GM03348 (cell line): ENCODE data around the gene SUSD4.

ENCODE experiments used
- DNase-seq: peaks from one replicate; pipeline ENCODE4 v3.0.0; 2012; ENCODE audit warnings: low spot score

SUSD4 gene

DNA sequence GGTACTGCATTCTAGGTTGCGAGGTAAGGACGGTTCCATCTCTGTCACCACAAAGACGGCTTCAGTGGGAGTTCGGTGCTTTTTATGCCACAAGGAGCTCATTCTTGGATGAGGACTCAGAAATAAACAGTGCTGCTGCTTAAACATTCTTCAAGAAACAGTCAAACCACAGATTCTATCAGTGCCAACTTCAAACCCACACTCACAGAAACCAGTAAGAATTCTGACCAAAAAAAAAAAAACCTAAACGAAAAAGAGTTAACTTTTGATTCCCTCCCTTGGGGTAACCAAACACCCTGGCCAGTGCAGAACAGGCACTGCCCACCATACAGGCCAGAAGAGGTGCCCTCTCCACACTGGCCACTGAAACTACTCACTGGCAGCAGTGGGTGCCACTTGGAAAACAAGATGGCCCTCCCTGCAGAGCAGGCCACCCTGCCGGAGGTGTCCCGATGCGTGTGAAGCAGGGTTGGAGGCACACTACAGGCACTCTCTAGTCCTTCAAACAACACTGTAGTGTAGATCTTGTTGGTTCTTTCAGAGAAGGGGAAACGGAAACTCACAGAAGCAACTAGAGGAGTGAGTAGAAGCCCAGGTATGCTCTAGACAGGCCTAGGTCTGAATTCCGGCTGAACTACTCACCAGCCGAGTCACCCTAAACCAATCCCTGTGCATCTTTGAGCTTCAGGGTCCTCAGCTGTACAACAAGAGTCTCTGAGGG lies 133.7 kb downstream of the SUSD4 start:
- peak; percentile 85 for DNase-seq

DNA sequence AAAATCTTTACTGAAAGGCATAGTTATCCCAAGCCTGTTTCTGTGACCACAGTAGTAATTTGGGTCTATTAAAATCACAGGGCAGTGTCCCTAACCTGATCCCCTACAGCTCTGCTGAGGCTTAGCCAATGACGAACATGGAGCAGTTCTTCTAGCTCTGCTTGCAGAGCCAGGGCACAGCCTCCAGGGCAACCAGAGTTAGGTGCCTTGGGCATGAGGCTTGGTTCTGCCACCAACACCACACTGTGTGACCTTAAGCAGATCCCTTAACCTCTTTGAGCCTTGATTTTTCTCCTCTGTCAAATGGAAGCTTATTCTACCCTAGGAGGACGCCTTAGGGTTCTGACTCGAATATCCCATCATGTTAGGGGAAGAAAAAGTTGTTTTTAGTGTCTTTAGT lies 134.2 kb downstream of the SUSD4 start:
- no peak for DNase-seq

DNA sequence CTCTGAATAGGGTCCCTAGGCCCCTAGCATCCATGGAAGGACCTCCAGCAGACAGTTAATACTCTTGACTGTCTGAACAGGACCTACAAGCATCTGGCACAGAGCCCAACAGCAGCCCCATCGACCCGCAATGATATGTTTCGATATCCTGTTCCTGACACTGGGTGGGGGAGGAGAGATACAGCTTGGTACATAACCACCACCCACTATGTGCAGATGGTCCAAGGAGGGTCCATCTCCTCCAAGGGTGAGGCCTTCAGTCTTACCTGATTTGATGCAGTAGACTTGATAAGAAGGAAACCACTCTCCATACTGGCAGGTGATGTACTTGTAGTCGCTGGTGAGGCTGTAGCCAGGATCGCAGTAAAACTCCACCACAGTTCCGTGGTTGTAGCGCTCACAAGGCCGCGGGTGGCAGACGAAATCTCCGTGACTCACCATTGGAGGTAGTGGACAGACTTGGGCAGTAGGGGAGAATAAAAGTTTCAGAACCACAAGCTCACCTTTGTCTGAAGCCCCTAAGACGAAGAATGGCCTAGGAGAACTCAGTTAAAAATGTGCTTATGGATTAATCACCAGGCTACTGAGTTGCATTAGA lies 134.9 kb downstream of the SUSD4 start:
- DNase-seq = no peak

DNA sequence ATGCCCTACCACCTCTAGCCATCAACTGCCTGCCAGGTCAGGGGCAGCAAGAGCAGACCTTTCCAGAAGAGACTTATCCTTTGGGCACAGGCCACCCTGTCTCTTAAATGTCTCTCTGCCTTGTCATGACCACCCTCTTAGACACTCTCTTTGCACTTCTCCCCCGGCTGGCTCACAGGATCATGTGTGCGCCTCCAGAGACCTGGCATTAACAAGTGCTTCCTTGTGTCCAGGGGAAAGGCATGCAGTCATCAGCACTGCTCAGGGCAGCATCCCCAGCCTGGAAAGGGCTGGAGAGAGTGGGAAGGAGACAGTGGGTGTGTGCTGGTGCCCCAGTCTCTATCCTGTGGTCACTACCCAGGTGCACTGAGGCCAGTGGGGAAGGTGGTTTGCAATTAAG lies 135.8 kb downstream of the SUSD4 start:
- DNase-seq = no peak

DNA sequence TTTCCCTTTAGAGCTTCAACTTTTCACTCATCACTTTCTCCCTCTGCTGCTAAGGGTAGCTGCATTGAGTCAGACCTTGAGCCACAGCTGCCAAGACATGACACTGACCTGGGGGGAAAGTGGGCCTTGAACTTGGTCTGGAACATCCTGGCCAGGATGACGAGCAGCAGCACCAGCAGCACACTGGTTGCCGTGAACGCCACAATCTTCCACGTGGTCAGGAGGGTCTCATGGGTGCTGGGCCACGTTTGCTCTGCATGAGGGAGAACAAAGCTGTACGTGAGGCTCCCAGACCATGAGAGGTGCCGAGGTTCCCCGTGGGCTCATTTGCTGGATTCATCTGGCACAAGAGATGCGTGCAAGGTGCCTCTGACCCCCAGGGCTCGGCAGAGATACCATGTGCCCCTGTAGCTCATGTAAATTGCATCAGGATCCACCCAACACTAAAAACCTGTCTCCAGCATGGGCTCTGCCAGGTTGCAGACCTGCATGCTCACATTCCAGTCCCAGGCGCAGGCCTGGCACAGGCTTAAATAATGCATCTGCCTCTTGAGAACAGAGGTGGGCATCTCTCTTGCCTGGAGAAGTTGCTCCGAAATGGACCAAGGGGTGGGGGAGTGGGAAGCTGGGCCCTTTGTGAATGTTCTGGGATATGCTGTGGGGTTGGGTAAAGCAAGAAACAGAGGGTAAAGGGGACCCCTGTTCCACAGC lies 136.3 kb downstream of the SUSD4 start:
- no peak for DNase-seq

DNA sequence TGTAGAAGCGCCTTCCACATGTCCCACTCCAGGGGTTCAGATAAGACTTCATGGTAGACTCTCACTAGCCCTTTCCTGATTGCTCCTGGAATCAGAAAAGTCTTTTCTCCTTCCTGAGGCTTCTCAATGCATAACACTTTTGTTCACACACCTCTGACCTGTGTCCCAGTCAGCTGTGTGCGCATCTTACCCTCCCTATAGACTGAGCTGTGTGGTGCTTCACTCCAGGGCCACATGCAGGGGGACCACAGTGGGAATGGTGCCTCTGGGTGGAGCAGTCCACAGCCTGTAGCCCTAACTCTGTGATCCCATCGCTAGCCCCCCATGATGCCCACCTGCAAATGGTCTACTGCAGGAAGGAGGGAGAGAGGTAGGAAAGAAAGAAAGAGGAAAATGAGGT lies 136.9 kb downstream of the SUSD4 start:
- DNase-seq = no peak

DNA sequence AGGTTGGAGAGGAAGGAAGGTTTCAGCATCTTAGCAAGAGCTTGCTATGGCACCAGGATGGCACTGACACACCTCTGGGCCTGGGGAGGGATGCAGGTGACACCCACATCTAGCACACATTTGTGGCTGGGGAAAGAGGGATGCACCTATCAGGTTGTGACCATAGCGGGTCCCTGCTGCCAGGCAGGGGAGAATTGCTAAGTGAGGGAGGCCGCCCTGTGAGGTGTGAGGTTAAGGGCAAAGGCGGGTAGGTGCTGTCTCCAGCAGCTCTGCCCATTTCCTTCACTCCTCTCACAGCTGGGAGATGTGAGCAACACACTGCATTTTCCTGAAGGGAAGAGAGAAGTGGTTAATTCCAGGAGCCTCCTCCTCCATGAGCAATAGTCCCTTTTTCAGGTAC lies 137.7 kb downstream of the SUSD4 start:
- DNase-seq = no peak

DNA sequence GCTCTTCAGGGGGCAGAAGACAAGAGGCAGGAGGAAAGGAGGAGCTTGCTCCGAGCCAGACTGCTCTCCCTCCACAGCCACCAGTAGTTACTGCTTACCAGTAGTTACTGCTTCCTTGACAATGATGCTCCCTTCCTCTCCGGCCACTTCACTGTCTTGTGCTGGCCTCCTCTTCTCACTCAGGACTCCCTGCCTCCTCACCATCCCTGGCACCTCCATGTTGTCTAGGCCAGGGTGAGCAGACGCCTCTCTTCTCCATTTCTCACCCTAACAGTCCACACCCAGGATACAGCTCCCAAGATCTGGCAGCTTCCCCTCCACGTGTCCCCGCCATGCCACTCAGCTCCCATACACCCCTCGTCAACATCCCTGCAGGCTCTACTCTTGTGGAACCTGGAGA lies 138.5 kb downstream of the SUSD4 start:
- DNase-seq = no peak

DNA sequence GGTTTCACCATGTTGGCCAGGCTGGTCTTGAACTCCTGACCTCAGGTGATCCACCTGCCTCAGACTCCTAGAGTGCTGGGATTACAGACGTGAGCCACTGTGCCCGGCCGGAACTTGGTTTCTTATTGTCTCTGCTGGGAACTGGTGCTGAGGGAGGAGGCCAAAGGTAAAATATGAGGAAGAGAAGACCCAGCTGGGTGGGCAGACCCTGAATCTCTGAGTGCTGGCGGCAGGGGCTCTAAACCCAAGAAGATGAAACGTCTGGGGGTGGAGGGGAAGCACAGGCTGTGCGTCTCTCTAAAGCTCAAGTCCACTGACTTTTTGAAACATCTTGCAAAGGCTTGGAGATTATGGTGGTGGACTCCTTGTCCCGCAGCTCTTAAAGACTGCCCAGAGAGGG lies 138.9 kb downstream of the SUSD4 start:
- no peak for DNase-seq

DNA sequence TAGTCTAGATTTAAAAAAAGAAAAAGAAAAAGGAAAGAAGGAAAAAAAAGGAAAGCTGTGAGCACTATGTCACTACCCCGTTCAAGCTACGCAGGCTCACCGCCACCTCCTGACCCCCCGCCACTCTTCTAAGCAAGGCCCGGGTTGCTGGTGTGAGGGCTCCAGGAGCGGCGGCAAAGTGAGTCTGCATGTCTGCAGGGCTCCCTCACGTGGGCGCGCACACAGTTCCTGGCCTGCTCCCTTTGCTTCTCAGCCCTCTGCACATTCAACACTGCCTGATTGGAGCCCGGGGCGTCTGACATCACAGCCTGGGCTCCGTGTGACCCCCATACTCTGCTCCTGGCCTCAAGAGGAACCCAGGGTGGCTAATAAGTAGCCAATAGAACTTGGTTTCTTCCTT lies 139.5 kb downstream of the SUSD4 start:
- DNase-seq = no peak

DNA sequence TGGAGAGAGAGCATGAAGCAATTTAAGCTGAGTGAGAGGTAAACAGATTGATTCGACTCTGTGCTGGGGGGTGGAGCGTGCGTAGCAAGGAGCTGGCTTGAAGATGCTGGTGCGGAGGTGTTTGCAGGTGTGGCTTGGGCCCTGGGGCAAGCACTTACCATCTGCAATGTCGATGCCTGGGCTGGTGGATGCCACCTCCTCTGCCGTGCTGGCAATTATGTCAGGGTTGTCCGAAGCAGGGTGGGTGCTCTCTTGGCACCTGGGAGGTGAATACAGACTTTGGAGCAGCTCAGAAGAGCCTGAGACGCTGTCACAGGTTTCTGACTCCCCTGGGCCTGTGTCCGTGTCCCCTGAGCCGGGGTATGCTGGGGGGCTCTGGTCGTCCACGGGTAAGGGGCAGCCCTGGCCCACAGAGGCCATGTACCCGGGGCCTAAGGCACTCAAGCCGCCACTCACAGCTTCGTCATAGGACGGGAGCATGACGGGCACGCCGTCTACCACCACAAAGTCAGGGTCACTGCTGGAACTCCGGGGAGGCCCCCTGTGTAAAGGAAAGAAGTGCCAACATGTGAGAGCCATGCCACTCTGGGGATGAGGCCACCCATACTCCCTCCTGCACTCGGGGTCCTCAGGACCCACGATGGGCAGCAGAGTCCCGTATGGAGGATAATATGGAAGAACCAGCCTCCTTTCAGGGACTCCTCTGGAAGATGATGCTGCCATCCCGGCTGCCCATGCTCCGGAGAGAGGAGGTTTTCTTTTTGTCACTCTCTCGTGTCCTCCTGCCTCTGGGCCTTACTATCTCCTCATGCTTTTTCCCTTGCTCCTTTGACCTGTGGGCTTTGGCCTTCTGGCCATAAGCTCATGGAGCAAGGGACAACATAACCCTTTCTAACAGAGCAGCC lies 140.6 kb downstream of the SUSD4 start:
- no peak for DNase-seq

DNA sequence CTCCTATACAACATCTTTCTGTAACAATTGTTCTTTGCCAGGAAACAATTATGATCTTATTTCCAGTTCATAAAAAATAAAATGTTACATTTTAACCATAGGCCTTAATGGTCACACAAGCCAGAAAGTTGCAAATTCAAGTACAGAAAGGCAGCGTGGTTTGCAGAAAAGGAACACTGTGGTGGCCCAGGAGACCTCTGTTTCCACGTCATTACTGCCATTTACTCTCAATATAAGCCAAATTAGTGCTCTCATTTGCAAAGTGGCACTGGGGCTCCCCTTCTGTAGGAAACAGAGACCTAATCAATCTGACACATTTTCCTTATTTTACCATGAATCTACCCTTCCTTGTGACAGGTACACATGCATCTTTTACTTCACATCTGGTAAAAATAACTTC lies 141.6 kb downstream of the SUSD4 start:
- no peak for DNase-seq

DNA sequence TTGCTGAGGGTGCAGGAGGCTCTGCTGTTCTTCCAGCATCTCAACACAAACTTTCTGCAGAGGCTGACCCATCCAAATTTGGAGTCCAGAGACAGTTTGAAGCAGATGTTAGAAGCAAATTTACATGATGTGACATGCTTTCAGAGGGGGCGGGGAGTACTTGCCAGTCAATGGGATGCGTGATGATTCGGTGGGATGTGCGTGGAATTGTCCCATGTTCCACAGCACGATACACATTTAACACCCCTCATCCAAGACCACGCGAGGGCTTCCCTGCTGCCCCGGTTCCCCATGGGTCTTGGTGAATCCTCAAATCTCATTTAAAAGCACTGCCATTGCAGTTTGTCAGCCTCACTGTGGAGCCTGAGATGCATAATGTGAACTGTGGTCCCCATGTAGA lies 142.3 kb downstream of the SUSD4 start:
- no peak for DNase-seq

DNA sequence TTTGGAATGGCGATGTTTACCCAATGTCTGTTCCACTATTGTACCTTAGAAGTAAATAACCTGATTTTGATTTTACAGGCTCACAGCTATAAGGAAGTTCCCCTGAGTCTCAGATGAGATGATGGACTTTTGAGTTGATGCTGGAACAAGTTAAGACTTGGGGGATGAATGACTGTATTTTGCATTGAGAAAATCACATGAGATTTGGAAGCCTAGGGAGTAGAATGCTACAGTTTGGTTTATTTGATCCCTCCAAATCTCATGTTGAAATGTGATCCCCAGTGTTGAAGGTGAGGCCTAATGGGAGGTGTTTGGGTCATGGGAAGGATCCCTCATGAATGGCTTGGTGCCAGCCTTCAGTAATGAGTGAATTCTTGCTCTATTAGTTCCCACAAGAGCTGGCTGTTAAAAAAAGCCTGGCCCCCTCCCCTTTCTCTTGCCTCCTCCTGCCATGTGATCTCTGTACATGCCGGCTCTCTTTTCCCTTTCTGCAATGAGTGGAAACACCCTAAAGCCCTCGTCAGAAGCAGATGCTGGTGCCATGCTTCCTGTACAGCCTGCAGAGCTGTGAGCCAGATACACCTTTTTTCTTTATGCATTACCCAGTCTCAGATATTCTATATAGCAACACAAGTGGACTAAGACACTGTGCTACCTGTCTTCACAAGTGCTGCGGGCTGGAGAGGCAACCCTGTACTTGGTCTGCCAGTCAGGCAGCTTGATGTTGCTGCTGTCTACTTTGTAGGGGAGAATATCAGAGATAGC lies 143.9 kb downstream of the SUSD4 start:
- DNase-seq = no peak

DNA sequence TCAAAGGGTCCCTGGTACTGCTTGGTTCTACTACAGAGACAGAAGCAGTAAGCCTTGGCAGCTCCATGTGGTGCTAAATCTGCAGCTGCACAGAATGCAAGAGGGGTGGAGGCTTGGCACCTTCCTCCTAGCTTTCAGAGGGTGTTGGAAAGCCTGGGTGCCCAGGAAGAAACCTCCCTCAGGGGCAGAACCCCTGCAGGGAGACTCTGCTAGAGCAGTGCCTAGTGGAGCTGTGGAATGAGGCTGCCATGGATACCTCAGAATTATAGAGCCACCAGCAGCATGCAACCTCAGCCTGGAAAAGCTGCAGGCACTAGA lies 144.7 kb downstream of the SUSD4 start:
- DNase-seq = no peak

DNA sequence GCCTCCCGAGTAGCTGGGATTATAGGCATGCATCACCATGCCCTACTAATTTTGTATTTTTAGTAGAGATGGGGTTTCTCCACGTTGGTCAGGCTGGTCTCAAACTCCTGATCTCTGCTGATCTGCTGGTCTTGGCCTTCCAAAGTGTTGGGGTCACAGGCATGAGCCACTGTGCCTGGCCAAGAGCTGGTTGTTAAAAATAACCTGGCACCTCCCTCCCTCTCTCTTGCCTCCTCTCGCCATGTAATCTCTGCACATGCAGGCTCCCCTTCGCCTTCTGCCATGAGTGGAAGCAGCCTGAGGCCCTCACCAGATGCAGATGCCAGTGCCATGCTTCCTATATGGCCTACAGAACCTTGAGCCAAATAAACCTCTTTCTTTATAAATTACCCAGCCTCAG lies 146.2 kb downstream of the SUSD4 start:
- DNase-seq = no peak

DNA sequence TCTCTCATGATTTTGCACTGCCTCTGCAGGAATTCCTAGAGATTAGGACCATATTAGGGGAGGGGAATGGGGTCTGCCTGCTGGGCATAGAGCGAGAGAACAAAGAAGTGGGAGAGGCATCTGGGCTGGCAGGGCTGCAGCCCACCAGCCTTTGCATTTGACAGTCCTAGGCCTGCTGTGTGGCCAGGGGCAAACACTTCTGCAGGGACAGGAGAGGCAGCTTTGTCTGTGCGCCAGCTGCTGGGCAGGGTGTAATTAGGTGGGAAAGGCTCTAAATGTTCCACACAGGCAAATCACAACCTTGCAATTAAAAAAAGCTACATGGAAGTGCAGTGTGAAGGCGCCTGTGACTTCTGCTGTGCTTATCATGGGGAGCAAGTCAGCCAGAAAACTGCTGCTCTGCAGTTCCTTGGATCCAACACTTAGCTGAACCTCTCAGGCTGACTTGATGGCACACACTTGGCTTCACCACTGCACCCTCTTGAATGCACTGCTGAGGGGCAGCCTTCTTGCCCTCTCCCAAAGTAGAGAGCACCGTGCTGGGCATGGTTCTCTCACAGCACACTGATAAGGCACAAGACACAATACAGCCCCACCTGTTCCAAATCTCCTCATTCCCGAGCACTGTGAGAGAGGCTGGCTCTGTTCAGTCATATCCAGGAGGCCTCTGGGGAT lies 147.3 kb downstream of the SUSD4 start:
- no peak for DNase-seq

DNA sequence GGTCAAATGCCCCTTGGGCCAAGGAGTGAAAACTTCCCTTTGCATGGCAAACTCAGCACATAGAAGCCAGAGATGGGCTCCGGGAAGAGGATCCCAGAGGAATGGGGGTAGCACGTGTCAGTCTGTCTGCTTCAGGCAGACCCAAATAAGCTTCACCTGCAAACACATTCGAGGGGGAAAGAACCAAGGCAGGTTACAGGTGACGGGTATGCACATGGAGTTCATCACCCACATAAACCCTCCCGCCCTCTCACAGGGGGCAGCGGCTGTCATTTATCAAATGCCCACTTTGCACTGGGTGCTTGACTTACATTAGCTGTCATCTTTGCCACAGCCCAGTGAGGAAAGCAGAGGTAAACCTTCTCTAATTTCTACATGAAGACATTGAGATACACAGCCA lies 147.9 kb downstream of the SUSD4 start:
- no peak for DNase-seq

DNA sequence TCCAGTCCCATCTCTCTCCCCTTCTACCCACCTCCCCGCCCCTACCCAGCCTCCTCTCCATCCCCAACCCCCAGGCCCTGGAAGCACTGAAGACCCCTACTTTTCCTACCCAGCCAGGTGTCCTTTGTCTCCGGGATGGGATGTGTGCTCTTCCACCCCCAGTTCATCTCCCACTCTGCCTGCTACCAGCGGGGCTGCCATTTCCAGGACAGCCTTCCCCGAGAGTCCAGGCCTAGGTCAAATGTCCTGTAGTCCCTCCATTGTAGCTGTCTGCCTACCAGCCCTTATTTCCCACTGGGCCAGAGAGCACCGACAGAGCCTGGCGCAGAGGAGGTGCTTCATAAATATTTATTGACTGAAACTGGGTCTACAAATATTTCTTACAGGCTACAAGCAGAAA lies 148.9 kb downstream of the SUSD4 start:
- DNase-seq = no peak

DNA sequence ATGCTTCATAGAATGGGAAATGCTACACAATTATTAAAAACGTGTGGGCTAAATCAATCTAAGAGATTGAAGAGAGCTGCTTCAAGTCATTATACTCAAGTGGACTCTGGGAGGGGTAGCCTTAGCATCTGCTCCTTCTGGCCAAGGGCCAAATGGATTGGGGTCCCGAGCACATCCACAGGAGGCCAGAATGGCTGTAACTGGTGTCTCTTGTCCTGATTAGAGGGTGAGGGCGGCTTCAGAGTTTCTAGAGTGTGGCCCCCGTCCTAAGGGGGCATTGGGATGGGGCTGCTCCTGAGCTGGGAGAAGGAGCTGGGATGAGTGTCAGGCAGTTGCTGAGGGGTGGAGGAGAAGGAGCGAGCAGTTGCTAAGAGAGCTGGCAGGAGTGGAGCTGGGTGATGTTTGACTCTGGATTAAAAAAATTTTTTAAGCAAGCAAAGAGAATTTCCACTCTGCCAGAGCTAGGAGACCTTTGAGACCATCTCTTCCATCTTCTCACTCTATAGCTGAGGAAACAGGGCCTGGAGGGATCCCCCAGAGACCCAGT lies 149.6 kb downstream of the SUSD4 start:
- DNase-seq = no peak

DNA sequence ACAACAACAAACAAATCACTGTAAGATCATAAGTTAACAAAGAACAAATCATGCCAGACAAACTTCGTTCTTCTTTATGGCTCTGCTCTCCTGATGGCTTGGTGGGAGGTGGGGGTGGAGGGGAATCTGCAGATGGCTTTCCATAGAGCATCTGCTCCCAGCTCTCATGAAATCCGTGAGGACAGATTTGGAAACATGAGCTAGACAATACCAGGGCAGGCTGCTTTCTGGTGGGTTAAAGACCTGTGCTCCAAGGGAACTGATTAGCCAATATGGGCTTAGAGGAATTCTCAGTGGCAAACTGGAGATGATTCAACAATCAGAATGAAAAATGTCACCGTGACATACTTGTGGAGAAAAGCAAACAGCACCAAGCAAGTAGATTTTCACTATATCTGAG lies 151.5 kb downstream of the SUSD4 start:
- no peak for DNase-seq
